Activated CD8-positive, alpha-beta T cell treated with anti-CD3 and anti-CD28 coated beads, Interleukin-2, amount 10 ng/mL, durations not matched to agents 7 days and 5 days (primary cell): Measurements from ENCODE around the gene ASNS. TPM values are rescaled to one million over a fixed set of nuclear protein-coding genes. Genes with fewer than 3 reads are reported as not detected.

Source experiments
- ATAC-seq: fragments of 150-1000 bp; cut with Tn5 transposase; one replicate; pipeline ENCODE4 v1.10.0; 2021; ENCODE audit warnings: moderate library complexity
- CTCF ChIA-PET: fragments of 350-600 bp; sonication (Branson Sonifier 250); formaldehyde crosslinking; loops from one replicate; lab custom pipeline; 2021; ENCODE audit warnings: antibody characterized with exemption; lab: Charles Lee
- POLR2A ChIA-PET: fragments of 350-600 bp; sonication (Branson Sonifier 250); formaldehyde crosslinking; loops from one replicate; lab custom pipeline; 2021; ENCODE audit warnings: antibody characterized with exemption; lab: Charles Lee
- DNase-seq: peaks from one replicate; pipeline ENCODE4 v3.0.0-alpha.2; 2020
- H3K27ac Mint-ChIP-seq: one replicate; pipeline ENCODE4 v1.8.0; 2021; ENCODE audit warnings: mild to moderate bottlenecking, mixed read lengths
- H3K27me3 Mint-ChIP-seq: one replicate; pipeline ENCODE4 v1.8.0; 2021; ENCODE audit warnings: low read depth, mixed read lengths
- H3K36me3 Mint-ChIP-seq: one replicate; pipeline ENCODE4 v1.8.0; 2021; ENCODE audit warnings: low read depth, mixed read lengths
- H3K4me1 Mint-ChIP-seq: one replicate; pipeline ENCODE4 v1.8.0; 2021; ENCODE audit warnings: low read depth, mixed read lengths
- H3K4me3 Mint-ChIP-seq: one replicate; pipeline ENCODE4 v1.8.0; 2021; ENCODE audit warnings: mild to moderate bottlenecking, mixed read lengths
- H3K9me3 Mint-ChIP-seq: one replicate; pipeline ENCODE4 v1.8.0; 2022; ENCODE audit warnings: mixed read lengths; ENCODE audit not compliant: insufficient read depth
- total RNA-seq, 2 experiments: library from RNA; stranded (reverse); gene quantifications; one replicate each; pipeline ENCODE4 v1.2.3, GENCODE V29; 2021

The ASNS gene
- total RNA-seq, 2 experiments from 2014 or later: 32.8 to 37.5 TPM

DNA sequence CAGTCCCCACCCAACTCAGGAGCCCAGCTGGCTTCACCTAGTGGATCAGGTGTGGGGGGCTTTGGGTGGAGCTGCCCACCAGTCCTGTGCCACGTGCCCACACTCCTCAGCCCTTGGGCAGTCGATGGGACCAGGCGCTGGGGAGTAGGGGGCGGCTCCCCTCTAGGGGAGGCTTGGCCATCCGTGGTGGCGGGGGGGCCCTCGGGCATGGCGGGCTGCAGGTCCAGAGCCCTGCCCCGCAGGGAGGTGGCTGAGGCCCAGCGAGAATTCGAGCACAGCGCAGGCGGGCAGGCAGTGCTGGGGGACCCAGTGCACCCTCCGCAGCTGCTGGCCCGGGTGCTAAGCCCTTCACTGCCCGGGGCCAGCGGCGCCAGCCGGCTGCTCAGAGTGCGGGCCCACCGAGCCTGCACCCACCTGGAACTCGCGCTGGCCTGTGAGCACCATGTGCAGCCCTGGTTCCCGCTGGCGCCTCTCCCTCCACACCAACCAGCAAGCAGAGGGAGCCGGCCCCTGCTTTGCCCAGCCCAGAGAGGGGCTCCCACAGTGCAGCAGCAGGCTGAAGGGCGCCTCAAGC lies 29.3 kb downstream of the ASNS start:
- ChIA-PET CTCF (no interaction called here), POLR2A (interaction anchor here (1.1 kb wide), 1 partner anchor 29 kb away, joined by 4 read pairs; the partner anchor contains the start of gene ASNS)
- Mint-ChIP-seq H3K27me3 (peaks cover 17% of the 10 kb centered on the region), H3K4me3 (no peak overlapping the region), H3K4me1 (no peaks in the 10 kb centered on the region), H3K36me3 (no peaks in the 10 kb centered on the region), H3K9me3 (no peaks in the 10 kb centered on the region), H3K27ac (no peak overlapping the region)
- ATAC-seq: no peak
- no peak for DNase-seq

DNA sequence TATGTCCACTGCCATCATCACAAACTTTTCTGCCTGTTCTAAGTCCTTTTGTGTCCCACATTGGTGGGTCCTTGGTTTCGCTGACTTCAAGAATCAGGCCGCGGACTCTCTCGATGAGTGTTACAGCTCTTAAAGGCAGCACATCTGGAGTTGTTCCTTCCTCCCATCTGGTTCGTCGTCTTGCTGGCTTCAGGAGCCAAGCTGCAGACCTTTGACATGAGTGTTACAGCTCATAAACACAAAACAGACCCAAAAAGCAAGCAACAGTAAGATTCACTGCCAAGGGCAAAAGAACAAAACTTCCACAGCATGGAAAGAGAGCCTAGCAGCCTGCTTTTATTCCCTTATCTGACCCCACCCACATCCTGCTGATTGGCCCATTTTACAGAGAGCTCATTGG lies 30.2 kb downstream of the ASNS start:
- Mint-ChIP-seq H3K27ac (no peak overlapping the region), H3K4me3 (no peak overlapping the region), H3K36me3 (no peaks in the 10 kb centered on the region), H3K4me1 (no peaks in the 10 kb centered on the region), H3K9me3 (no peaks in the 10 kb centered on the region), H3K27me3 (peaks cover 18% of the 10 kb centered on the region)
- CTCF ChIA-PET: no interaction called here
- ATAC-seq: no peak
- POLR2A ChIA-PET: interaction anchor here (1.1 kb wide), 1 partner anchor 30 kb away, joined by 4 read pairs; the partner anchor contains the start of gene ASNS
- DNase-seq: no peak

DNA sequence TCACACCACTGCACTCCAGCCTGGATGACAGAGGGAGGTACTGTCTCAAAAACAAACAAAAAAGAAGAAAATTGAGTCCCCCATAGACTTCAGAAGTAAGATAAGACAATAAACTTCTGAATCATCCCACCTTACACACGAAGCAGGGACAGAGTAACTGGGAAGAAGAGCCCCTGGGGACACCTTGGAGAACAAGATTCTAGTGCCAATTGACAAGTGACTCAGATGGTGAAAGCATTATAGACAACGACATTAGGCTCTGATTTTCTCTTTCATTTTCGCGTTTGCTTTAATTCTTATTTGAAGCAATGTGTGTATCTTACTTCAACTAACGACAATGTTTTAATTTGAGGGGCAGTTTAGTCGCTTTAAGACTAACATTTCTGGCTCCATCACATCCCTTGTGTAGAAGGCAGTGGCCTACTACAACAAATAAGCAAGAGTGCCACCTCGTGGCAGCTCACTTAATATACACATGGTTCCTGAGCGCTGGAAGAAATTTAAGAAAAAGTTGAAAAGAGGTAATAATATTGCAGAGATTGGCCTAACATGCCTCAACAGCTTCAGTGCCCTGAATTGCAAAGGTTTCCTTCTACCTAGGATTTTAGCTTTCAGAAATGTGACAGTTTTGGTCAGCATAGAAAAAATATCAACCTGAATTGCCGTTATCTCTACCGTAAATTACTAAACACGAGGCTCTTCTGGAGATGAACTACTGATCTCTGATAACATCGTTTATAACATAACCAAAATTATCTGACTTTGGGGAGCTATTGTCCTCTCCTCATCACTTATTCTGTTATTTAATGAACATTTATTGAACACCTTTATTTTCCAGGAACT lies 36.7 kb downstream of the ASNS start:
- Mint-ChIP-seq H3K4me3 (no peak overlapping the region), H3K36me3 (no peaks in the 10 kb centered on the region), H3K27me3 (peaks cover 29% of the 10 kb centered on the region), H3K9me3 (no peaks in the 10 kb centered on the region), H3K27ac (no peak overlapping the region), H3K4me1 (no peaks in the 10 kb centered on the region)
- POLR2A ChIA-PET: interaction anchor here (0.8 kb wide), 1 partner anchor 37 kb away, joined by 3 read pairs; the partner anchor contains the start of gene ASNS
- CTCF ChIA-PET: interaction anchor here (0.8 to 3.6 kb wide), 11 partner anchors 8 to 730 kb away, joined by 3 to 42 read pairs (median 4); no protein-coding TSS in a partner anchor
- ATAC-seq: peak; percentile 74
- DNase-seq: peak; percentile 71

DNA sequence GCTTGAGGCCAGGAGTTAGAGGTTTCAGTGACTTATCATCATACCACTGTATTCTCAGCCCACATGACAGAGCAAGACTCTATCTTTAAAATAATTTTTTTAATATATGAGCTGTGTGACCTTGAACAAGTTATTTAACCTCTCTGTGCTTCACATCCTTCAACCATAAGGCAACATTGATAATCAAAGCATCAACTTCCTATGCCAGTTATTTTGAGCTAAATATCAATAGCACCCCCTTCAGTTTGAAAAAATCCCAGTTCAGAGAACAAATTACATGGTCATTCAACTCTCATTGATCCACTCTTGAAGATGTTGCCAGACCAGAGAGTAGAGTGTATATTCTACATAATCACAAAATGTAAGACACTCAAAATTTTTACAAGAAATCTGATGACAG lies 53.0 kb downstream of the ASNS start:
- Mint-ChIP-seq H3K4me3 (no peak overlapping the region), H3K36me3 (no peaks in the 10 kb centered on the region), H3K4me1 (no peaks in the 10 kb centered on the region), H3K9me3 (no peaks in the 10 kb centered on the region), H3K27ac (no peak overlapping the region), H3K27me3 (peaks cover 5% of the 10 kb centered on the region)
- ATAC-seq: no peak
- ChIA-PET POLR2A (no interaction called here), CTCF (interaction anchor here (2.0 kb wide), 1 partner anchor 17 kb away, joined by 5 read pairs; no protein-coding TSS in a partner anchor)
- no peak for DNase-seq

DNA sequence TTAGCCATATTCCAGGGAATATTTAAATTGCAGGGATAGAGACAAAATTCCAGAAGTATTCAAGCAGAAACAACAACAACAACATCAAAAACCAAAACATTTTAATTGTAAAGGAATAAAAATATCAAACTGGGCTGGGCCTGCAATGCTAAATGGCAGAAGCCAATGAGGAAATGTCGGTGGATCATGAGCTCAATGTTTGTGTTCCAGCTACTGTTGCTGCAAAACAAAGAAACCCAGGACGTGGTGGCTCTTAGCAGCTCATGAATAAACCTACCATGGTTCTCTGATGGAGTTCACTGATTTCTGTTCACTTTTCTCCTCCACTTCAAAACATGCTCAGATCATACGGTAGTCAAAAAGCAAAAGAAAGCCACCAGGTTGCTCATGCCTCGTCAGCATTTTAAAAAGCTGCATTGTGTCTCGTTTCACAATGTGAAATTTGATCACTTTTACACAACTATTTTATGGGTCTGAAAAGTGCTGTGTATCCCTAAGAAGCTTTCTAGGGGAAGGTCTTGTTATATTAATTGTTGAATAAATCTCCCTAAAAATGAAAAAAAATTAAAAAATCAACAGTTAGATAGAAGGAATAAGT lies 54.0 kb downstream of the ASNS start:
- ChIA-PET CTCF (interaction anchor here (2.0 kb wide), 1 partner anchor 18 kb away, joined by 5 read pairs; no protein-coding TSS in a partner anchor), POLR2A (no interaction called here)
- Mint-ChIP-seq H3K4me3 (no peak overlapping the region), H3K27ac (no peak overlapping the region), H3K4me1 (no peaks in the 10 kb centered on the region), H3K9me3 (no peaks in the 10 kb centered on the region), H3K36me3 (no peaks in the 10 kb centered on the region), H3K27me3 (peaks cover 5% of the 10 kb centered on the region)
- no peak for ATAC-seq
- DNase-seq: no peak

Other genes starting within 250 kb of the ASNS start
- gene TAC1, start 140.3 kb downstream of the ASNS start, total RNA-seq: not detected
- not detected for gene OCM2, start 117.8 kb upstream of the ASNS start, total RNA-seq
- gene LMTK2, start 234.5 kb upstream of the ASNS start, total RNA-seq: 10 to 100 TPM; 10.2 TPM